ENCODE results near the gene CYB561D1.

The CYB561D1 gene

GRCh38 chr1:109527846-109528695 is 34.2 kb downstream of the CYB561D1 start:
- DNase-seq (ENCODE audit: extremely low read depth in 1 of 2, low read depth in 1 of 2): no peak

- no peak for DNase-seq (ENCODE audit: extremely low read depth in 1 of 2, low read depth in 1 of 2)
Measured at GRCh38 chr1:109528712-109529111, 34.8 kb downstream of the CYB561D1 start.

GRCh38 chr1:109529881-109530456 is 36.1 kb downstream of the CYB561D1 start:
- no peak for DNase-seq (ENCODE audit: extremely low read depth in 1 of 2, low read depth in 1 of 2)

GRCh38 chr1:109530457-109531087 is 36.7 kb downstream of the CYB561D1 start:
- no peak for DNase-seq (ENCODE audit: extremely low read depth in 1 of 2, low read depth in 1 of 2)

- no peak for DNase-seq (ENCODE audit: extremely low read depth in 1 of 2, low read depth in 1 of 2)
Measured at GRCh38 chr1:109531380-109531779, 37.5 kb downstream of the CYB561D1 start.

- DNase-seq (ENCODE audit: extremely low read depth in 1 of 2, low read depth in 1 of 2): no peak
Measured at GRCh38 chr1:109531826-109532364, 38.0 kb downstream of the CYB561D1 start.

GRCh38 chr1:109532365-109533136 is 38.7 kb downstream of the CYB561D1 start:
- DNase-seq (ENCODE audit: extremely low read depth in 1 of 2, low read depth in 1 of 2): peak; percentile 71 to 82

- DNase-seq (ENCODE audit: extremely low read depth in 1 of 2, low read depth in 1 of 2): no peak
Measured at GRCh38 chr1:109534307-109534858, 40.5 kb downstream of the CYB561D1 start.

- DNase-seq (ENCODE audit: extremely low read depth in 1 of 2, low read depth in 1 of 2): no peak
Measured at GRCh38 chr1:109535481-109535880, 41.6 kb downstream of the CYB561D1 start.

GRCh38 chr1:109535971-109536491 is 42.1 kb downstream of the CYB561D1 start:
- DNase-seq (ENCODE audit: extremely low read depth in 1 of 2, low read depth in 1 of 2): no peak

GRCh38 chr1:109537450-109538178 is 43.7 kb downstream of the CYB561D1 start:
- DNase-seq (ENCODE audit: extremely low read depth in 1 of 2, low read depth in 1 of 2): no peak

GRCh38 chr1:109538827-109539555 is 45.1 kb downstream of the CYB561D1 start:
- DNase-seq (ENCODE audit: extremely low read depth in 1 of 2, low read depth in 1 of 2): no peak

- DNase-seq (ENCODE audit: extremely low read depth in 1 of 2, low read depth in 1 of 2): no peak
Measured at GRCh38 chr1:109539676-109540075, 45.8 kb downstream of the CYB561D1 start, which contains the start of gene GPR61. TSS of gene GPR61 (plus strand) at chr1:109539872. CDS start at chr1:109543023, 3,151 bp downstream.

- no peak for DNase-seq (ENCODE audit: extremely low read depth in 1 of 2, low read depth in 1 of 2)
Measured at GRCh38 chr1:109541102-109541501, 47.2 kb downstream of the CYB561D1 start.

- no peak for DNase-seq (ENCODE audit: extremely low read depth in 1 of 2, low read depth in 1 of 2)
Measured at GRCh38 chr1:109542657-109543056, 48.8 kb downstream of the CYB561D1 start.

GRCh38 chr1:109543283-109543987 is 49.5 kb downstream of the CYB561D1 start:
- no peak for DNase-seq (ENCODE audit: extremely low read depth in 1 of 2, low read depth in 1 of 2)

- no peak for DNase-seq (ENCODE audit: extremely low read depth in 1 of 2, low read depth in 1 of 2)
Measured at GRCh38 chr1:109543988-109544735, 50.3 kb downstream of the CYB561D1 start.
